ENCODE measurements around the gene MFSD6.

DNA sequence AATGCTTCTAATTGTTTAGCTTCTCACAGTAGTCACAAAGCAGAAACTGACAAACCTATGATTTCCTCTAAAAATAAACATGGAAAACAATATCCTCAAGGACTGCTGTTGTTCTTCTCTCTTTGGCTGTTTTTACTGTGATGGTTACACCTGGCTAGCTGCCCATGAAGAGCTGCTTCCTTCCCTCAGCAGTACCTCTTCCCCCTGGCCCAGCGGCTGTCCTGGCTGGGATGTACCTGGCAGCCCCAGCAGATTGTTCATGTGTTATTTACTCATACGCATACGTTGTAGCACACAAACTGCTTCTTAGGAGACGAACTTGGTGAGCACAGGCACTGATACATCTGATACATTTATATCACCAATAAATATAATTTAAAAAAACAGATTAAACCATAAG is 99.0 kb downstream of the MFSD6 start:
- TF ChIP-seq, protein P1, sequence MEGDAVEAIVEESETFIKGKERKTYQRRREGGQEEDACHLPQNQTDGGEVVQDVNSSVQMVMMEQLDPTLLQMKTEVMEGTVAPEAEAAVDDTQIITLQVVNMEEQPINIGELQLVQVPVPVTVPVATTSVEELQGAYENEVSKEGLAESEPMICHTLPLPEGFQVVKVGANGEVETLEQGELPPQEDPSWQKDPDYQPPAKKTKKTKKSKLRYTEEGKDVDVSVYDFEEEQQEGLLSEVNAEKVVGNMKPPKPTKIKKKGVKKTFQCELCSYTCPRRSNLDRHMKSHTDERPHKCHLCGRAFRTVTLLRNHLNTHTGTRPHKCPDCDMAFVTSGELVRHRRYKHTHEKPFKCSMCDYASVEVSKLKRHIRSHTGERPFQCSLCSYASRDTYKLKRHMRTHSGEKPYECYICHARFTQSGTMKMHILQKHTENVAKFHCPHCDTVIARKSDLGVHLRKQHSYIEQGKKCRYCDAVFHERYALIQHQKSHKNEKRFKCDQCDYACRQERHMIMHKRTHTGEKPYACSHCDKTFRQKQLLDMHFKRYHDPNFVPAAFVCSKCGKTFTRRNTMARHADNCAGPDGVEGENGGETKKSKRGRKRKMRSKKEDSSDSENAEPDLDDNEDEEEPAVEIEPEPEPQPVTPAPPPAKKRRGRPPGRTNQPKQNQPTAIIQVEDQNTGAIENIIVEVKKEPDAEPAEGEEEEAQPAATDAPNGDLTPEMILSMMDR (conservative IDR thresholded peaks at IDR 0.05 in 1 of 2, IDR thresholded peaks at IDR 0.05 in 1 of 2; ENCODE audit: low read depth in 1 of 2, low read length in 2 of 2) = no peak
- TF ChIP-seq EZH2 (IDR thresholded peaks at IDR 0.05; ENCODE audit: low read length, missing control alignments) = no peak
